GM12891 (cell line): Measurements from ENCODE around the gene FBXO40.

ENCODE experiments used
- DNase-seq: peaks from one replicate; pipeline ENCODE4 v3.0.0; 2011; ENCODE audit warnings: low spot score; ENCODE audit not compliant: insufficient read length
- FAIRE-seq: peaks from 2 replicates; lab custom pipeline; 2011; peaks lifted over from hg19 to GRCh38; lab: Jason Lieb, UNC
- PAX5 ChIP-seq: IDR thresholded peaks from 2 replicates; pipeline ENCODE4 v1.6.1; 2011; ENCODE audit warnings: low read length, moderate library complexity, mild to moderate bottlenecking; ENCODE audit not compliant: insufficient read depth, severe bottlenecking
- POLR2A ChIP-seq: IDR thresholded peaks from 2 replicates; pipeline ENCODE4 v1.6.1; 2011; ENCODE audit warnings: low read depth, low read length, control low read depth
- POLR2AphosphoS5 ChIP-seq: IDR thresholded peaks from 2 replicates; pipeline ENCODE4 v1.6.1; 2011; ENCODE audit warnings: low read depth, low read length, control low read depth
- POU2F2 ChIP-seq: IDR thresholded peaks from 2 replicates; pipeline ENCODE4 v1.6.1; 2011; ENCODE audit warnings: low read depth, mild to moderate bottlenecking, control low read depth, low read length, moderate library complexity
- SPI1 ChIP-seq: IDR thresholded peaks from 2 replicates; pipeline ENCODE4 v1.6.1; 2011; ENCODE audit warnings: low read depth, low read length, control low read depth
- TAF1 ChIP-seq: IDR thresholded peaks from 2 replicates; pipeline ENCODE4 v1.6.1; 2011; ENCODE audit warnings: low read depth, low read length, control low read depth

Gene FBXO40

DNA sequence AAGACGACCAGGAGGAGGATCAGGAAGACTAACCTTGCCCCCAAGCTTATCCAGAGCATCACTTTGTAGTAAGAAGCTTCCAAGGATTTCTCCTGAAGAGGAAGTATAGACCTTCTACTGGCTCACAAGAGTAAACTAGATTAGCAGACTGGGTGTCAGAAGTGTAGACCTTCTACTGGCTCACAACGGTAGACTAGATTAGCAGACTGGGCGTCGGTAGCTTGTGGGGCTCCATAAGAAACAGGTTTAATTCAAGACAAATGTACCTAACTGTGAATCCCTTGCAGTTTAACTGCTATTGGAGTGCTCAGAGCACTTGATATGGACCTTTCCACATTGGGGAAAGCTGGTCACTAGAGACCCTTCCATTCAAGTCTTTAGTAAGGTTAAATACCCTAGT, 12.9 kb downstream of the FBXO40 start:
- DNase-seq: no peak
- no peak for FAIRE-seq
- no peak for TF ChIP-seq SPI1
- no peak for TF ChIP-seq PAX5
- no peak for TF ChIP-seq TAF1
- TF ChIP-seq POU2F2: no peak
- no peak for TF ChIP-seq POLR2AphosphoS5
- TF ChIP-seq POLR2A: no peak

DNA sequence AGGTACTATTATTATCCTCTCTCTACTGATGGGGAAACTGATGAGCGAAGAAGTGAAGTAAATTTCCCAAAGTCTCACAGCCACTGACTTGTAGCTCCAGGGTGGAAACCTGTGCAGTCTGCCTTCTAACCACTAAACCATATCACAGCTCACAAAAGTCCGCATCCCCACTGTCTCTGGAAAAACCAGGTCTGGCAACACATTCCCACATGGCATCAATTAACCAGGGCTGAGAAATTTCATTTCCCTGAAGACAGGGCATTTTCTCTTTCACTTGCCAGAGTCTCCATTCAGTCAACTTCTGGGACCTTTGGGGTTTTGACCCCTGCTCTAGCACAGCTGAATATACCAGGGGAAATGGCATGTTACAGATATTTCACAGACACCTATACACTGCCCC, 26.5 kb downstream of the FBXO40 start:
- FAIRE-seq (no peak), DNase-seq (no peak)
- no peak for TF ChIP-seq POLR2A
- TF ChIP-seq SPI1: no peak
- TF ChIP-seq POU2F2: no peak
- TF ChIP-seq TAF1: no peak
- no peak for TF ChIP-seq POLR2AphosphoS5
- no peak for TF ChIP-seq PAX5

DNA sequence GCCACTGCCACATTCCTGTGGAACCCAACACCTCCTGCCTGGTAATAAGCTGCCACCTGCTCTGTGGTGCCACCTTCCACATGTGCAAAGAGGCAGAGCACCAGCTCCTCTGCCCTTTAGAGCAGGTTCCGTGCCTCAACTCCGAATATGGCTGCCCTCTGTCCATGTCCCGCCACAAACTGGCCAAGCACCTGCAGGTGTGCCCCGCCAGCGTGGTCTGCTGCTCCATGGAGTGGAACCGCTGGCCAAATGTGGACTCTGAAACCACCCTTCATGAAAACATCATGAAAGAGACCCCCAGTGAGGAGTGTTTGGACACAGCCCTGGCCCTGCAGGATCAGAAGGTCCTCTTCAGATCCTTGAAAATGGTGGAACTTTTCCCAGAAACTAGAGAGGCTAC, 28.3 kb downstream of the FBXO40 start:
- FAIRE-seq (no peak), DNase-seq (no peak)
- TF ChIP-seq POLR2A (no peak), POLR2AphosphoS5 (no peak), PAX5 (no peak), POU2F2 (no peak), SPI1 (no peak), TAF1 (no peak)

DNA sequence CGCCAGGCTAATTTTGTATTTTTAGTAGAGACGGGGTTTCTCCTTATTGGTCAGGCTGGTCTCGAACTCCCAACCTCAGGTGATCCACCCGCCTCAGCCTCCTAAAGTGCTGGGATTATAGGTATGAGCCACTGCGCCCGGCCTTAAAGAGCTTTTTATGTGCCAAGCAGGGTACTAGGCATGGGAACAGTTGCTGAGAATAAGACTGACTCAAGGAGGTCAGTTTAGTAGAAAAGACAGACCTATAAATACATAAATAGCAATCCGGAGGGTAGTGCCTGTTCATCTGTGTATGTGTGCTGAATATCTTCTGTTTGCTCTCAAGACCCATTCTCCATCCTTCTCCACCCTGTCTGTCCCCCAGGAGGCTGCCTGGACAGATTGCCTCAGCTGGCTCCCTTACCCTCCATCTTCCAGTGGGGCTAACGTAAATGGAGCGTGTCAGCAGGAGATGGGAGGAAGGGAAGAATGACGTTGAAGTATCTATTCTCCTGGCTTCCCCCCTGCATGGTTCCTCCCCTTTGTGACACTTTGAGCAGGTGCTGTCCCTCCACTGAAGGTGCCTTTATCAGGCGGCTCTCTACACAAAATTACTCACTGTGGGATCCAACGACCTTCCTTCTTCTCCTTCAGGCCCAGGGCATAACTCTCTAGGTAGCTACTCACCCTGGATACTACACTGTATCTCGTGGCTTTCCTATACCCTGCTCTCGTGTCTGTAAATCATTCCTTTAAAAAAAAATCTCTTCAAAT, 31.1 kb downstream of the FBXO40 start:
- peak; percentile 26 for FAIRE-seq
- no peak for TF ChIP-seq TAF1
- TF ChIP-seq SPI1: no peak
- no peak for TF ChIP-seq POLR2AphosphoS5
- TF ChIP-seq PAX5: no peak
- TF ChIP-seq POU2F2: no peak
- no peak for TF ChIP-seq POLR2A

DNA sequence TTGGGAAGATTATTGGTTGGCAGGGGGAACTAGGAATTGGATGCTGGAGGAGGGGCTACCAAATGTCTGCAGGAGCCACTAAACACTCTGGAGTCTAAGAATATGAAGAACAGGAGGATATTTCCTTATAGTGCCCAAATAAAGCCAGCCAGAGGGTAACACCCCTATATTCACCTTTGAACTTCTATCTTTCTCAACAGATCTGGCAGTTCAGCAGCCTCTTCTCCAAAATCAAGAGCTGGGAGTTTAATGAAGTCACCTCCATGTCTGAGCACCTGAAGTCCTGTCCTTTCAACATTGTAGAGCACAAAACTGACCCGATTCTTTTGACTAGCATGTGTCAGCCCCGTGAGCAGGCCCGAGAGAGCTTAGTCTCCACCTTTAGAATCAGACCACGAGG, 33.3 kb downstream of the FBXO40 start:
- FAIRE-seq: no peak
- DNase-seq: no peak
- no peak for TF ChIP-seq POU2F2
- TF ChIP-seq POLR2A: no peak
- TF ChIP-seq SPI1: no peak
- TF ChIP-seq TAF1: no peak

More for the DNA sequence above, 31.1 kb downstream of the FBXO40 start:
- DNase-seq: no peak

DNA sequence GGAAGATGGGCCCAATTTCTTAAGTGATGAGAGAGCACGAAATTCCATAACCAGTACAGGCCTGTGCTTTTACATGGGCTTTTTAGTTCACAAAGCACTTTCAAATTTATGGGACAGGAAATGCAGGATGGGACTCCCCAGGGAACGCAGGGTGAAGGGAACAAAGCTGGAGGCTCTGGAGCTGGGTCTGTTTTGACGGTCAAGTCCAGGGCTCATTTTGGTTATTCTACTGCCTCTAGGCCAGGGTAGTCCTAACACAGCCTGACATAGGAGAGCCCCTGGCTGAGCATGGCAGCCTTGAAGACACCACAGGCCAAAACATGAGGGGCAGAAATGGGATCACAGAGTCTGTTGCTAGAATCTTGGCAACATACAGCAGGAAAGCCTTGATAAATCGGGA, 34.0 kb downstream of the FBXO40 start:
- FAIRE-seq (no peak), DNase-seq (no peak)
- no peak for TF ChIP-seq SPI1
- no peak for TF ChIP-seq POLR2AphosphoS5
- no peak for TF ChIP-seq PAX5
- no peak for TF ChIP-seq POLR2A
- TF ChIP-seq TAF1: no peak
- no peak for TF ChIP-seq POU2F2

DNA sequence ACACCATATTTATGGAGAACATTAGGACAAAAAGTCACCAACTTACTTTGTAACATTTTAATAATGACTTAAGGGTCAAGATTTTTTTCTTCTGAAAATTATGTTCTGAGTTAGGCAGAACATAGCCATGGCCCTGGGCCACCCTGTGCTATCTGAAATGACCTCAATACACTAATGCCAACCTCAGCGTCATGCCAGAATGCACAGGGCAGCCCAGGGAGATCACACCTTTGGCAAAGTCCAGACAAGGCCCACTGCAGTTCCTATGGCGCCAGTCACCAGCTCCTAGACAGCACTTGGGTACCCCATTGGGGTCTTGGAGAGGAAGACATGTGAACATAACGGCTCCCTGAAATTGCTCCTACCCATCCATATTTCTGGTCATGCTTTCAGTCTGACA, 34.4 kb downstream of the FBXO40 start:
- DNase-seq (no peak), FAIRE-seq (no peak)
- no peak for TF ChIP-seq POLR2AphosphoS5
- no peak for TF ChIP-seq POLR2A
- no peak for TF ChIP-seq TAF1
- TF ChIP-seq POU2F2: no peak
- no peak for TF ChIP-seq PAX5
- TF ChIP-seq SPI1: no peak

DNA sequence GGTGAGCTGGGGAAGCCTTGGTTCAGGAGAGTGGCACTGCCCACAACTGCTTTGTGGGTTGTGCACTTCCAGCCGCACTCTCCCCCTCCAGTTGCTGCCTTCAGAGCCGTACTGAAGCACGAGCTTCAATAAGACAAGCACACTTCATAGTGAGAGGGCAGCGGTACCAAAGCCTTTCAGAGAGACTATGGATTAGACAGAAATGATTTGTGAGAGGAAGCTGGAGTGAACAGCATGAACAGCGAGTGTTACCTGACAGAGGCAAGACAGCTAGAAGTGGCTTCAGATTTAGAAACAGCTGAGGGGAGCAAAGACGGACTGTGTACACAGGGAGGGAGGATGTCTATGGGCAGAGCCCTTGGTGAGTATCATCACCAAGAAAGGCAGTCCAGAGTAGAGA, 36.4 kb downstream of the FBXO40 start:
- DNase-seq (no peak), FAIRE-seq (no peak)
- TF ChIP-seq PAX5 (no peak), POLR2A (no peak), POU2F2 (no peak), TAF1 (no peak), SPI1 (no peak), POLR2AphosphoS5 (no peak)

DNA sequence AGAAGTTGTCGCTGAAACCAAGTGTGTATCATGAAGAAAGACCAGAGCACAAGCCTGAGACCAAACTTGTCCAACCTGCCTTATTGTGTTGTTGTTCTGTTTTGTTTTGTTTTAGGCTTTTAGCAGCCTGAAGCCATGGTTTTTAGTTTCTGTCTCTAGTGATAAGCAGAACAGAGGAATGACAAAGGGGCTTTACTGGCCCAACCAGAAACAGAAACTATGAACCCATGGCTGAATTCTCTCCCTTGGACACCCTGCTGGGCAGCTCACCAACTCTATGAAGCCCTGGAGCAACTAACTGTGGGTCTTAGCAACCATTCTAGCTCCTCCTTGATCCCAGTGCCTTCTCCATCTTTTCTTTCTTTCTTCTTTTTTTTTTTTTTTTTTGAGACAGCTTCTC, 37.2 kb downstream of the FBXO40 start:
- TF ChIP-seq POU2F2 (no peak), PAX5 (no peak)
- DNase-seq: no peak
- FAIRE-seq: no peak

DNA sequence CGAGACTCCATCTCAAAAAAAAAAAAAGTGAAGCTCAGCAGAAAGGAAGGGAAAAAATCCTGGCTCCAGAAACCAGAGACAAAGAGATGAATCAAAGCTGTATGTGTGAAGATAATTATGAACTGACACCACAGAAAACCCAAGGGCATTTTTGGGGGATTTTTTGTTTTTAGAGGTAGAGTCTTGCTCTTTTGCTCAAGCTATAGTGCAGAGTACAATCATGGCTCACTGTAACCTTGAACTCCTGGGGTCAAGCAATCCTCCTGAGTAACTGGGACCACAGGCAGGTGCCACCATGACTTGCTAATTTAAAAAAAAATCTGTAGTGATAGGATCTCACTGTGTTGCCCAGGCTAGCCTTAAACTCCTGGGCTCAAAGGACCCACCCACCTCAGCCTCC, 44.7 kb downstream of the FBXO40 start:
- TF ChIP-seq SPI1 (no peak), TAF1 (no peak), POU2F2 (no peak), PAX5 (no peak), POLR2AphosphoS5 (no peak), POLR2A (no peak)
- no peak for DNase-seq
- no peak for FAIRE-seq

DNA sequence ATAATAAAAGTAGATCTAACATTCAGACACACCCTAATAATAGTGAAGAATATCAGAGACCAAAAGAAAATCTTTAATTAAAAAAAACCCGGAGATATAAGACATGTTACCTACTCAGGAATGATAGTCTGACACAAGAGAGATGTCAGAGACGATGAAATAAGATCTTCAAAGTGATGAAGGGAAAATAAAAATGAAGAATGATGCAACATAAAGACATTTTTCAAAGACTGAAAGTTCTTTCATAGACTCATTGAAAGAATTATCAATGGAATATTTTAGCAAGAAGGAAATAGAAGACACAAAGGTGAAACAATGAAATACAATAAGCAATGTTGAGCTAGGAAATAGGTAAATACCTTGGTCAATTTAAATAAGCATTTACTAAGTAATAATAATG, 47.9 kb downstream of the FBXO40 start:
- no peak for FAIRE-seq
- DNase-seq: no peak

More for the DNA sequence above, 47.9 kb downstream of the FBXO40 start:
- TF ChIP-seq POLR2AphosphoS5 (no peak), PAX5 (no peak), POU2F2 (no peak), POLR2A (no peak), SPI1 (no peak), TAF1 (no peak)
